Activated naive CD8-positive, alpha-beta T cell treated with anti-CD3 and anti-CD28 coated beads, Interleukin-2, amount 50 U/mL, for 24 hours (primary cell): ENCODE results near the gene EFCAB6.
"Not testable (repeated sequence)": the region's sequence is repeated elsewhere in the genome, so short reads cannot be mapped to it uniquely, and the experiment has no call there.

Source experiments
- ATAC-seq: fragments of 150-1000 bp; cut with Tn5 transposase; one replicate; pipeline ENCODE4 v1.10.0; 2021
- DNase-seq: peaks from one replicate; pipeline ENCODE4 v3.0.0; 2021
- H3K27ac Mint-ChIP-seq: one replicate; pipeline ENCODE4 v1.8.0; 2021; ENCODE audit warnings: mild to moderate bottlenecking, mixed read lengths
- H3K27me3 Mint-ChIP-seq: one replicate; pipeline ENCODE4 v1.8.0; 2021; ENCODE audit warnings: mixed read lengths
- H3K36me3 Mint-ChIP-seq: one replicate; pipeline ENCODE4 v1.8.0; 2021; ENCODE audit warnings: low read depth, mixed read lengths
- H3K4me1 Mint-ChIP-seq: one replicate; pipeline ENCODE4 v1.8.0; 2021; ENCODE audit warnings: mixed read lengths
- H3K4me3 Mint-ChIP-seq: one replicate; pipeline ENCODE4 v1.8.0; 2021; ENCODE audit warnings: mild to moderate bottlenecking, moderate library complexity, mixed read lengths
- H3K9me3 Mint-ChIP-seq: one replicate; pipeline ENCODE4 v1.8.0; 2021; ENCODE audit warnings: mixed read lengths

Gene EFCAB6

GRCh38 chr22:43658823-43659222 is 153.3 kb downstream of the EFCAB6 start:
- H3K27ac Mint-ChIP-seq: no peak overlapping the region
- DNase-seq (no peak), ATAC-seq (no peak)
- no peaks in the 10 kb centered on the region for H3K9me3 Mint-ChIP-seq
- H3K27me3 Mint-ChIP-seq: no peaks in the 10 kb centered on the region
- no peak overlapping the region for H3K4me3 Mint-ChIP-seq
- no peaks in the 10 kb centered on the region for H3K36me3 Mint-ChIP-seq
- H3K4me1 Mint-ChIP-seq: no peaks in the 10 kb centered on the region

- H3K27ac Mint-ChIP-seq, H3K4me1 Mint-ChIP-seq, H3K27me3 Mint-ChIP-seq, H3K4me3 Mint-ChIP-seq, H3K36me3 Mint-ChIP-seq, DNase-seq: not testable (repeated sequence)
- H3K9me3 Mint-ChIP-seq: peaks cover 16% of the 10 kb centered on the region
- ATAC-seq: peak; percentile 43
Measured at GRCh38 chr22:43656581-43656980, 155.5 kb downstream of the EFCAB6 start.

GRCh38 chr22:43654271-43654670 is 157.8 kb downstream of the EFCAB6 start:
- H3K9me3 Mint-ChIP-seq: peaks cover 16% of the 10 kb centered on the region
- H3K36me3 Mint-ChIP-seq: no peaks in the 10 kb centered on the region
- H3K4me3 Mint-ChIP-seq: no peak overlapping the region
- H3K27me3 Mint-ChIP-seq: peaks cover 2% of the 10 kb centered on the region
- DNase-seq (no peak), ATAC-seq (no peak)
- H3K4me1 Mint-ChIP-seq: no peaks in the 10 kb centered on the region
- no peak overlapping the region for H3K27ac Mint-ChIP-seq

GRCh38 chr22:43652845-43653244 is 159.3 kb downstream of the EFCAB6 start:
- Mint-ChIP-seq H3K36me3 (no peaks in the 10 kb centered on the region), H3K27ac (no peak overlapping the region), H3K4me3 (no peak overlapping the region), H3K27me3 (peaks cover 2% of the 10 kb centered on the region), H3K4me1 (no peaks in the 10 kb centered on the region), H3K9me3 (peaks cover 16% of the 10 kb centered on the region)
- DNase-seq (no peak), ATAC-seq (no peak)

DNA sequence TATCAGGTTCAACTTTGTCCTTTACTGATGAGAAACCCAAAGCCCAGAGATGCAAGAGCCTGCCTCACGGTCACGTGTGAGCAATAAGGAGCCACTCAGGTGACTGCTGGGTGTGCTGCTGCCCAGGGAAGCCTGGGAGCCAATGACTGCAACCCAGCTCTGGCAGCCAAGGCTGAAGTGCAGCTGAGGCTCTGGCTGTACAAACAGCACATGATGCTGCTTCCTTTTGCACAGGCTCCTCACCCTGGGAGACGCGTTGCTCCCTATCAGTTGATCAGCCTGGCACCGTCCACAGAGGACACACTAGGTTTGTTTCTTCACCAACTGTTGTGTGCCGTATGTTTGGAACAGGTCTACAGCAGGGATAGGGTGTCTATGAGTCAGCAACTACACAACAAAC is 168.7 kb downstream of the EFCAB6 start:
- no peaks in the 10 kb centered on the region for H3K36me3 Mint-ChIP-seq
- ATAC-seq (no peak), DNase-seq (no peak)
- no peak overlapping the region for H3K27ac Mint-ChIP-seq
- peaks cover 10% of the 10 kb centered on the region for H3K27me3 Mint-ChIP-seq
- H3K4me1 Mint-ChIP-seq: no peaks in the 10 kb centered on the region
- no peak overlapping the region for H3K4me3 Mint-ChIP-seq
- peaks cover 11% of the 10 kb centered on the region for H3K9me3 Mint-ChIP-seq

- peaks cover 16% of the 10 kb centered on the region for H3K9me3 Mint-ChIP-seq
- H3K36me3 Mint-ChIP-seq: no peaks in the 10 kb centered on the region
- DNase-seq: no peak
- no peak overlapping the region for H3K27ac Mint-ChIP-seq
- no peak overlapping the region for H3K4me3 Mint-ChIP-seq
- no peaks in the 10 kb centered on the region for H3K4me1 Mint-ChIP-seq
- peaks cover 8% of the 10 kb centered on the region for H3K27me3 Mint-ChIP-seq
- no peak for ATAC-seq
Measured at GRCh38 chr22:43642319-43643206, 169.5 kb downstream of the EFCAB6 start.

DNA sequence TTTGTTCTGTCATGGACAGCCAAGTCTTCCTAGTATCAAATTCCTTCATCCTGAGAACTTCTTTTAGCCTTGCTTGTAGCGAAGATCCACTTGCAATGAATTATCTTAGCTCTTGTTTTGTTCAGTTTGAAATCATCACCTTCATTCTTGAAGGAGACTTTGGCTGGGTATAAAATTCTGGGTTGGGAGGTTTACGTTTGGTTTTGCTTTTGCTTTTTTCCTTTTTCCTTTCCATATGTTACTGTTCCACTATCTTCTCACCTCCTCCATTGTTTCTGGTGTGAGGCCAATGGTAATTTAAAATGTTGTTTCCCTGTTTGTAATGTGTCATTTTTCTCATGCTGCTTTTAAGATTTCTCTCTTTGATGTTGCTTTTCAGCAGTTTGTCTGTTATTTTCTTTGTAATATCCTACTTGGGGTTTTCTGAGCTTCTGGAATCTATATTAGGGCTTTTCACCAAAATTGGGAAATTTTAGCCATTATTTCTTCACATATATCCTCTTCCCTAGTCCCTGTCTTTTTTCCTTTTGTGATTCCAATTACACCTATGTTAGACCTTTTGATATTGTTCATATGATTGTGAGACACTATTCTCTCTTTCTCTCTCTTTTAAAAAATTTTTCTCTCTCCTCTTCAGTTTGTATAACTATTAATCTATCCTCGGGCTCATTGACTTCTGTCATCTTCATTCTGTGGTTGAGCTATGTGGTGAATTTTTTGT is 172.7 kb downstream of the EFCAB6 start:
- Mint-ChIP-seq H3K27me3 (peaks cover 4% of the 10 kb centered on the region), H3K4me3 (no peak overlapping the region), H3K27ac (no peak overlapping the region), H3K9me3 (peaks cover 16% of the 10 kb centered on the region), H3K36me3 (no peaks in the 10 kb centered on the region), H3K4me1 (no peaks in the 10 kb centered on the region)
- ATAC-seq: no peak
- DNase-seq: no peak

DNA sequence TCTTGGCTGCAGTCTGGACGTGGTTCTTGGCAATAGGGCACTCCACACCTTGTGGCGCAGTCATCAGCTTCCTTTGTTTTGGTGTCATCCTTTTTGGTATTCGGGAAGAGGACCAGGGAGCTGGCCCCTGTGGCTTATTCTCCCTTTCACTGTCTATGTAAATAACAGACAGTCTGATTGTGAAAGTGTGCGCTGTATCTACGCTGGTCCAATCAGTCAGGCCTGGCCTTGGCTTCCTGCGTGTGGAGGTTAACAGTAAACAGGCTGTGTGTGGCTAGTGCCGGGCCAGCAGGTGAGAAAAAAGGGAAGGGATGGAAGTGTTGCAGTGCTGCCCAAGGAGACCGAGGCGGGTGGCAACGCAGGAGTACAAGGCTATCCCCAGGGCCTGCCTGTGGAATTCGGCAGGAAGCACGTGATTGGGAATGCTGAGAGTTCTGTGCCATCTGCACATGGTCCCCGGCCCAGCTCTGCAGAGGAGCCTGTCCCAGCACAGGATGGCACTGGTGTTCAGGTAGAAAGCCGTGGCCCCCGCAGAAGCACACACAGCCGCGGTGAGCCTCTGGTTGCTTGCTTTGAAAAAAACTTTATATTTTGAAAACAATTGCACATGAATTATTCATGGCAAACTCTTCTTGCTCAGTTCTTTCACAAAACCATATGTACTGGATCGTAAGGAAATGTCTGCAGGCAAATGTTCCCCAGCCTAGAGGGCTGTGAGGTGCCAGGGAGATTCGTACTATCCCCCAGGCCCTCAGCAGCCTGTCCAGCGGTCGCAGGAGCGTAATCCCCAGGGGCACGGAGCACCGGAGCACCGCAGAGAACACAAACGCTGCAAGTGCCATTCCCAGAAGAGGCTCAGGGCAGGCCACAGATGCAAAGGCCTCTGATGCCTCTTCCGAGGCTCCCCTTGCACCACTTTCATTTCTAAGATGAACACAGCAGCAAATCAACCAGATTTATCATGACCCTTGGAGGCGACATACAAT is 174.5 kb downstream of the EFCAB6 start:
- Mint-ChIP-seq H3K27ac (no peak overlapping the region), H3K4me1 (no peaks in the 10 kb centered on the region), H3K4me3 (no peak overlapping the region), H3K27me3 (peaks cover 2% of the 10 kb centered on the region), H3K36me3 (no peaks in the 10 kb centered on the region), H3K9me3 (peaks cover 16% of the 10 kb centered on the region)
- DNase-seq (no peak), ATAC-seq (no peak)

DNA sequence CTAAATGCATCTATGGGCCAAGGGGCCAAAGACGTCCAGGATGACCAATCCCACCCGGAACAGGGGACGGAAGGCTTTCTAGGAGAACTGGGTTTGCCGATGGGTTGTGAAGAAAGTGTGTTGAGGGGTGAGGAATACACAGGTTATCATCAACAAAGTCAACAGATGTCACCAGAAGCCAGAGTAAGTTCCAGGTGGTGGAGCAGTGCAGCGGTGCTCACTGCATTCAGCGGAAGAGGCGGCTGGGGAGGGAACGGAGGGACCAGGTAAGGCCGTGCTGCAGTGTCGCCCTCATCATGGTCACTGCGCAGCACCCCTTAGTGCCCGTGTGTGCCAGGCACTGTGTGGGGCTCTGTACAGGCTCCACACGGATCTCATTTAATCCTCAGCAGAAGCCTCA is 176.0 kb downstream of the EFCAB6 start:
- Mint-ChIP-seq H3K27ac (no peak overlapping the region), H3K4me1 (no peaks in the 10 kb centered on the region), H3K36me3 (no peaks in the 10 kb centered on the region), H3K27me3 (no peaks in the 10 kb centered on the region), H3K9me3 (peaks cover 16% of the 10 kb centered on the region), H3K4me3 (no peak overlapping the region)
- no peak for ATAC-seq
- DNase-seq: no peak

GRCh38 chr22:43635101-43635500 is 177.0 kb downstream of the EFCAB6 start:
- ATAC-seq (no peak), DNase-seq (no peak)
- peaks cover 16% of the 10 kb centered on the region for H3K9me3 Mint-ChIP-seq
- H3K27me3 Mint-ChIP-seq: no peaks in the 10 kb centered on the region
- no peak overlapping the region for H3K27ac Mint-ChIP-seq
- H3K4me3 Mint-ChIP-seq: no peak overlapping the region
- no peaks in the 10 kb centered on the region for H3K4me1 Mint-ChIP-seq
- H3K36me3 Mint-ChIP-seq: no peaks in the 10 kb centered on the region

- Mint-ChIP-seq H3K27ac (no peak overlapping the region), H3K4me1 (no peaks in the 10 kb centered on the region)
- no peak for ATAC-seq
Measured at GRCh38 chr22:43634316-43634715, 177.8 kb downstream of the EFCAB6 start.

DNA sequence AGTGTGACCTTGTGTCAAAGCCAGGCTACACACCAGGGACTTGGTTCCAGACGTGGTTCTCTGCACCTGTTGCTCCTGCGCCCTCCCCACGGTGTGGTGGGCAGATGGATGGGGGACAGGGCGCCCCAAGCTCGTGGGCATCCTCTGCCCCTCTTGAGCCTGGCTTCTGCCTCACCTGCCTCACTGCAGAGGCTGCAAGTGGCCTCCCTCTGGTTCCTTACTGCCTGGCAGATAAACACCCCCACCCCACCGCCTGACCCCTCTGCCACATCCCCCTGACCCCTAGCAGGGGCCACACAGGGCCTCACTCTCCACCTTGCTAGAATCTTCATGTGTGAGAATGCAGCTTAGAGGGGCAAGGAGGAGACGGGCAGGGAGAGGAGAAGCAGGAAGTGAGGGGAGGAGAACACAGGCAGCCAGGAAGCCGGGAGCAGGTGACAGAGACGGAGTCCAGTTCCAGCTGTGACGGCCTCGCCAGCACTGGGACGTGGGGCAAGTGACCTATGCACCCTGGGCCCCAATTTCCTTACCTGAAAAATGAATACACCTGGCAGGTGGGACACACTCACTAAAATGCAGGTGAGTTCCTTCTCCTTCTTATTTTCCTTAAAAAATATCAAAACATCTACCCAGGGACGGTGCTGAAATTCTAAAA is 178.3 kb downstream of the EFCAB6 start:
- Mint-ChIP-seq H3K4me1 (no peaks in the 10 kb centered on the region), H3K4me3 (no peak overlapping the region), H3K27ac (no peak overlapping the region), H3K36me3 (no peaks in the 10 kb centered on the region), H3K9me3 (peaks cover 5% of the 10 kb centered on the region), H3K27me3 (no peaks in the 10 kb centered on the region)
- DNase-seq (no peak), ATAC-seq (no peak)

More at GRCh38 chr22:43634316-43634715, 177.8 kb downstream of the EFCAB6 start:
- Mint-ChIP-seq H3K36me3 (no peaks in the 10 kb centered on the region), H3K9me3 (peaks cover 10% of the 10 kb centered on the region), H3K4me3 (no peak overlapping the region), H3K27me3 (no peaks in the 10 kb centered on the region)
- no peak for DNase-seq

DNA sequence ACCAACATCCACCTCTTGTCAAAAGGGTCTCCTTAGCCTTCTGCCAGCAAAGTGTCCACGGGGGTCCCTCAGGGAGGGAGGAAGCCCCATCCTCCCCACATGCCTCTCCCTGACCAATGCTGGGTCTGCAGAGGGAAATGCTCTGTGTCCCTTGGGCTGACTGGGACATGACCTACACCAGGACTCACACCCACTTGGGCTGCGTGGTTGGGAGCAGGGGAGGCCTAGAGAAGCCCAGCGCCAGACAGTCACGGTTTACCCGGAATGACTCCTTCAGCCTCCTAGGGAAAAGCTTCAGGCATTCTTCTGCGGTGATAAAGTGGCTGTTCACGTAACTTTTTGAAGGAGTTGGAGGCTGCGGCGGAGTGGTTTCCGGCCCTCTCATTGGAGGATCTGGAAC is 180.3 kb downstream of the EFCAB6 start:
- H3K36me3 Mint-ChIP-seq: no peaks in the 10 kb centered on the region
- H3K4me3 Mint-ChIP-seq: no peak overlapping the region
- DNase-seq (no peak), ATAC-seq (no peak)
- H3K27ac Mint-ChIP-seq: no peak overlapping the region
- H3K4me1 Mint-ChIP-seq: no peaks in the 10 kb centered on the region
- H3K27me3 Mint-ChIP-seq: no peaks in the 10 kb centered on the region
- H3K9me3 Mint-ChIP-seq: no peaks in the 10 kb centered on the region

GRCh38 chr22:43631201-43631600 is 180.9 kb downstream of the EFCAB6 start:
- Mint-ChIP-seq H3K9me3 (no peaks in the 10 kb centered on the region), H3K27ac (no peak overlapping the region), H3K4me1 (no peaks in the 10 kb centered on the region), H3K36me3 (no peaks in the 10 kb centered on the region), H3K27me3 (no peaks in the 10 kb centered on the region), H3K4me3 (no peak overlapping the region)
- DNase-seq (no peak), ATAC-seq (no peak)
